GM21723 (cell line): Measurements from ENCODE around the gene PIK3R6.
"Not testable (repeated sequence)": the region's sequence is repeated elsewhere in the genome, so short reads cannot be mapped to it uniquely, and the experiment has no call there.

Experiments used
- ATAC-seq: cut with Tn5 transposase; IDR thresholded peaks from one replicate; pipeline ENCODE4 v1.9.1; 2021; ENCODE audit warnings: mild to moderate bottlenecking, moderate library complexity; ENCODE audit not compliant: unreplicated experiment

The PIK3R6 gene

GRCh38 chr17:8829036-8829941, 38.2 kb downstream of the PIK3R6 start:
- no peak for ATAC-seq

DNA sequence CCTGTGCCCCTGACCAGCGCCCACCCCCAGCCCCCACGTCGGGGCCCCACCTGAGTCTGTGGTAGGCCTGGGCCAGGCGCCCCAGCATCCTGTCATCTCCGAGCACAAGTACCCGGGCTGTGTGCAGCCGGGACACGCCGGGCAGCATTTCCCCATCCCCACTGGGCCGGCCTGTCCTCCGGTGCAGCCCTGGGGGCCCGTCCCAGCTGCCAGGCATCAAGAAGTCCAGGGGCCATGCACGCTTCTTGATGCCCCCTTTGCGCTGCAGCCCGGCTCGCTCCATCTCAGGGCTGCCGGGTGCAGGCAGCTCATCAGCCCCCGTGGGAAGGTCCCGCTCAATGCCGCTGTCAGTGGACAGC, 39.0 kb downstream of the PIK3R6 start:
- ATAC-seq = no peak

DNA sequence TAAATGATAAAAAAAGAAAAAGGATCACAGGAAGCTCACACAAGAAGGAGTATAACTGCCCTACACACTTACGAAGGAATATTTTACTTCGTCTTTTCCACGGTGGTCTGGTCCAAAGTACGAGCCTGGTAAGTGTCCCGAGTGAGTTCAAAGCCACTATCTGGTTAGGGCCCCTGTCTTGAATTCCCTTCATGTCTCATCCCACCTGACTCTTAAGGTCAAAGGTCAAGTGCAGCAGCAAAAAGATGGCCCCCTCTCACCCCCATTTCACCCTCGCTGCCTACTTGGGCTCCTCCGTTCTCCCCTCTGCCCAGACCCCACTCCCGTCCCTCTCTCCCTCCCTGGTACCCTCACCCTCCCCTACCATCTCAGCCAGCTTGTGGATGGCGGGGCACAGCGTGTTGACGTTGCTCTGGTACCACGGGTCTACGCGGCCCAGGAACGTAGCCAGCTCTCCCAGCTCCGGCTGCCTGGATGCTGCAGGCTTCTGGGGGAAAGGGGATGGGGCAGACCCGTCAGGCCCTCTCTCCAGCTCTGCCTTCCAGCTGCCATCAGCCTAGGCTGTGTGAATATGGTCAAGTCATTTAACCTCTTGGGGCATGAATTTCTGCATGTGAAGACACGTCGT, 40.6 kb downstream of the PIK3R6 start:
- no peak for ATAC-seq

- no peak for ATAC-seq
Observed at GRCh38 chr17:8825802-8826201, 41.7 kb downstream of the PIK3R6 start.

DNA sequence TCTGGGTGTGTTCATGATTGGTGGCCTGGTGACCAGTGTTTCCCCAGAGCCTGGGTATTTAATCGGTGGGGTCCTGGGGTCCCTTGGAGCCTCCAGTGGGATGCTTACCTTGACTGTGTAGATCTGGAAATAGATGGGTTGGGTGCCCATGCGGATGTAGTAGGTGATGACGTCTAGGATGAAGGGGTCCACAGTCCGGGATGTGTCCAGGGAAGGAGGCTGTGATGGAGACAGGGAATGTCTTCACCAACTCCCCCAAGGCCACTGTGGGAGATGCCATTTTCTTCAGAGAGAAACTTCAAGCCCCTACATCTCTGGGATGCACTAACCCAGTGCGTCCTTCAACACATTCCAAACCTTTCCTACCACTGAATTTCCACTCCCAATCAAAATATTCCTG, 44.2 kb downstream of the PIK3R6 start:
- no peak for ATAC-seq

DNA sequence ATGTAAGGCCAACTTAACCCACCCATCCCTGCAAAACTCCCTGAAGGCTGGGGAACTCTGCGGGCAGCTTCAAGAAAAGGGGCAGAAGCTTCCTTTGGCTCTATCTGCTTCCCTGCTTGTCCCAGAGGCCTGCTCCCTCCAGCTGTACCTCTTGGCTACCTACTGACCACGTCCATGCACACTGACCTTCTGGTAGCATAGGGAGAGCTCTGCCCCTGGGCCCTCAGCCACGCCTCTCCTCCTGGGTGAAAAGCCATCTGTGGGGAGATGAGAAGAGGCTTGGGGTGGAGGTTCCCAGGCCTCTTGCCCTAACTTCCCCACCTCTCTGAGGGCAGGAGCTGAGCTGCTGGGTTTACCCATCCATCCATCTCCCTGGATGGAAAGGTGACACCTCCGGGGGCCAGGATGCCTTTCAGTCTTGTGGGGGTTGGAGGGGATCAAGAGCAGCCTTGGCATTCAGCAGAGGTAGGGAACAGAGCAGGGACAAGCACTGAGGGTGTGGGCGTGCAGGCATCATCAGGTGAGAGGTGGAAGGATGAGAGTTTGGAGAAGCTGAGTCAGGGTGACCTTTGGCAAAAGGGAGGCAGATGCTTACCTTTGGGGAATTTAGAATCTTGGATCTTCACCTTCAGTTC, 45.0 kb downstream of the PIK3R6 start:
- no peak for ATAC-seq

GRCh38 chr17:8821446-8822105, 45.9 kb downstream of the PIK3R6 start:
- ATAC-seq = no peak

DNA sequence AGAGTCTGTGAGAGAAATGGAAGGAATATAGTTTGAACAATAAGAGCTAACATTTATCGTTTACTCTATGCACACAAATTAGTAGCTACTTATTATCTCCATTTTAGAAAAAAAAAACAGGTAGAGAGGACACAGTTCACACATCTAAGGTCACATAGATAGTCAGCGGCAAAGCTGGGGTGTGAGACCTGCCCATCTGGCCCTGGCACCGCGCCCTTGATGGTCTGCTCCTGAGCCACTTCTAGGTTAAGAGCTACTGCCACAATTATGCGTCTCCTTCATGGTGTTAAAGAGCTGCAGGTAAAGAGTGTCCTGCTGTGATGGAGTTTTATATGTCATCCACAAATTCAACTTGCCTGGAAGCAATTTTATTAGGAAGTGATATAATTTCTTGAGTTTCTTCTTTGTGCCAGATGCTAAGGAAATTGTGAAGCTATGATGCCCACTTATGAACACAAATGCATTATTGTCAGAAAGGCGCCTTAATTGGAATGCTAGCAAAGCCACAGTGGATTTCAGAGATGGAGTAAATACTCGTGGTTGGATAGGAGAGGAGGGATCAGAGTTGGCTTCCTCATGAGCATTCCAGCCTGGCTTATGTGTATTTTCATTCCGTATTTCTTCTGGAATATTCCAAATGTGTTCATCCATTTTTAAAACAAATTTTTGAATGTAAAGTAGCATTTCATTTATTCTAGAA, 47.0 kb downstream of the PIK3R6 start:
- no peak for ATAC-seq

DNA sequence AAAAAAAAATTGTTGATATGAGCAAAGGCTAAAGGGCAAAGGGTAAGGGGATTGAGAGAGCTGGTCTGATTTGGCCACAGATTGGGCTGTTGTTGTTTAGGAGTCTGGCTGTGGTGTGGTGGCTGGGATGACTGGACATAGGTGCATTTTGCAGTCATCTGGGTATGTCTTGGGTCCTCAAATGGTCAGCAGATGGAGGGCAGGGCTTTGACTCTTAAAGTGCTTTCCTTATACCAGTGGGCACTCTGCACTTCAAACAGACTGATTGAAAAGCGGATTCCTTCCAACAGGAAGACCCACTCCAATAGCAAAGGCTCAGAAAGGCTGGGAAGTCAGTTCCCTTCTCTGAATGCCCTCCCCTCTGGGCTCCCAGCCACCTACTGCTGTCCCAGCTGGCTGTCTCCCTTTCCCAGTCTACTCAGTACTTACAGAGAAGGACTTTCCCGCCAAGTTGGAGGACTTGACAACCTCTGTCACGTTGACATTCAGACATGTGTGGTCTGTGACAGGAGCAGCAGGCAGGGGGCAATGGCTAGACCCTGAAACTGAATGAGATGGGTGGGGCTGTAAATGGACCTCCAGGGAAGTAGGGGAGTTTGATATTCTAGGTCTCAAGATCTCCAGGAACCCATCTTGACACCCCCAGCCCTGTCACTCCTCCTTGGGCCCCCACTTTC, 48.7 kb downstream of the PIK3R6 start:
- no peak for ATAC-seq

DNA sequence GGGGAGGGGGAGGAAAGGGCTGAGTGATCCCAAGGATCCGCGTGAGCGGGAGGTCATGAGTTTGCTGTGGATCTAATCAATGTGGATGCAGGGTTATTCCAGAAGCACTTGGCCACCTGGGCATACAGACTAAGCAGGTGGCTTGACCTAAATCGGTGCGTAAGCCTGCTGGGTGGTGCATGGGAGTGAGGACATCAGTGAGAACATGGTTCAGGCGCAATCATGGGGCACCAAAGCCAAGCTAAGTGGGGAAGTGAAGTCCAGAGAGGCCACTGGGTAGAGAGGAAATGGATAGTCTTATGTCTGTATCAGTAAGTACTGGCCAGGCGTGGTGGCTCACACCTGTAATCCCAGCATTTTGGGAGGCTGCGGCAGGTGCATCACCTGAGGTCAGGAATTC, 49.4 kb downstream of the PIK3R6 start:
- ATAC-seq = no peak

DNA sequence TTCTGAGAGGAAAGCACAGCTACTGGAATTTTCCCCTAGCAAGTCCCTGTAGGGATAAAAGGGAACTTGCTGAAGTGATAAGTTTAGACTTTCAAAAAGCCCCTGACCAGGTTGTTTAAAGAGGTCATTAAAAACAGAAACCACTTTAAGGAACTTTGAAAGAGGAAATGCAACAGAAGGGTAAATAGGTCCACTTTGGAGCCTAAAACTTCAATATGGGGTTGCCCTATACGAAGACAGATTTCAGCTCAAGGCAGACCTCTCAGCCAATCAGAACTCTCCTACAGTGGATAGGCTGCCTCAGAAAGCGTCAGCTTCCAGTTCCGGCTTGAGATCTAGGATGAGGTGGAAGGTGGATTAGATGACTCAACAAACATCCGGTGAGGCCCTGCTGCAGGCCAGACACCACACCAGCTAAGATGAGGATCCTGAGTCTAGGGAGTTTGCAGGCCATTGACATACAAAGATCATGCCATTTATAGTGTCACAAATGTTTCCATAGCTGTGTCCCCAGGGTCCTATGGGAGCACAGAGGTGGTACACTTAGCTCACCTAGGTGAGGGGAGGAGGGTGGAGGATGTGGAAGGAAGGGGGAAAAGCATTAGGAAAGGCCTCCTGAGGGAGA, 60.4 kb downstream of the PIK3R6 start:
- peak; percentile 85 for ATAC-seq

DNA sequence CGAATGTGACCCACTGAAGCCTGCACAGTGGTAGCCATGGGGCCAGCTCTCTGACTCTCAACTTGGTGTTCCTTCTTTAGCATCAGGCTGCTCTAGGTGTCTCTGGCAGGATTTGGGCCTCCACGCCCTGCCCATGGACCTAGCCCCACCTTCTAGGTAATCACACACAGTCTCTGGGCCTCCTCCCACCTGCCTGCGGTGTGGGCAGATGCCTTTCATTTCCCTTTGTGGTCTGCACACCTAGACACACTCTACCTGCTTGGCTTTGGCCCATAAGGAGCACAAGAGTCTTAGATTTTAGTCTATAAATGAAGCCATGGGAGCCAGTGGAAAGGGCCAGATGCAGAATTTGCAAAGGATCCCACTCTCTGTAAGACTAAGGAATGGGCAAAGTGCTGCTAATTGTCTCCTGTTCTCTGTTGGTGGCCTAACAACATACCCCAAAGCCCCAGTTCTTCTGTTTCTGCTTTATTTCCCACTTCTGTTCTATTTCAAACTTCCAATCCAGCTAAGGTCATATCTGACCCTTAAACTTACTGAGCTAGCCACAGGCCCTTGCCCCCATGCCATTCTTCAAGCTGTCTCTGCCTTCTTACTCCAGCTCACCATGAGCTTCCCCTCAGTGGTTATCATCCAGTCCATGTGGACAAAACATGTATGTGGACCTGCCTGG, 61.1 kb downstream of the PIK3R6 start:
- ATAC-seq = no peak

DNA sequence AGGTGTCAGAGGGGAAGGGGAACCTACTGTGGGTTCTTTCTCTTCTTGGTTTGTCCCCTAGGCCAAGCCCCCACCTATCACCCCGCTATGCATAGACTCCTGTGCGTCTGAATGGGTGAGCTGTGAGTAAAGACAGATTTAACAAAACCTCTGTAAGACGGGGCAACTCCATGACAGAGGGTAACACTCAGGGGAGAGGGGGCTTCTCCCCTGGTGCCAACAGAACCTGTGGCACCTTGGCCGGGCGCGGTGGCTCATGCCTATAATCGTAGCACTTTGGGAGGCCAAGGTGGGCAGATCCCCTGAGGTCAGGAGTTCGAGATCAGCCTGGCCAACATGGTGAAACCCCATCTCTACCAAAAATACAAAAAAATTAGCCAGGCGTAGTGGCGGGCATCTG, 62.1 kb downstream of the PIK3R6 start:
- ATAC-seq = not testable (repeated sequence)

DNA sequence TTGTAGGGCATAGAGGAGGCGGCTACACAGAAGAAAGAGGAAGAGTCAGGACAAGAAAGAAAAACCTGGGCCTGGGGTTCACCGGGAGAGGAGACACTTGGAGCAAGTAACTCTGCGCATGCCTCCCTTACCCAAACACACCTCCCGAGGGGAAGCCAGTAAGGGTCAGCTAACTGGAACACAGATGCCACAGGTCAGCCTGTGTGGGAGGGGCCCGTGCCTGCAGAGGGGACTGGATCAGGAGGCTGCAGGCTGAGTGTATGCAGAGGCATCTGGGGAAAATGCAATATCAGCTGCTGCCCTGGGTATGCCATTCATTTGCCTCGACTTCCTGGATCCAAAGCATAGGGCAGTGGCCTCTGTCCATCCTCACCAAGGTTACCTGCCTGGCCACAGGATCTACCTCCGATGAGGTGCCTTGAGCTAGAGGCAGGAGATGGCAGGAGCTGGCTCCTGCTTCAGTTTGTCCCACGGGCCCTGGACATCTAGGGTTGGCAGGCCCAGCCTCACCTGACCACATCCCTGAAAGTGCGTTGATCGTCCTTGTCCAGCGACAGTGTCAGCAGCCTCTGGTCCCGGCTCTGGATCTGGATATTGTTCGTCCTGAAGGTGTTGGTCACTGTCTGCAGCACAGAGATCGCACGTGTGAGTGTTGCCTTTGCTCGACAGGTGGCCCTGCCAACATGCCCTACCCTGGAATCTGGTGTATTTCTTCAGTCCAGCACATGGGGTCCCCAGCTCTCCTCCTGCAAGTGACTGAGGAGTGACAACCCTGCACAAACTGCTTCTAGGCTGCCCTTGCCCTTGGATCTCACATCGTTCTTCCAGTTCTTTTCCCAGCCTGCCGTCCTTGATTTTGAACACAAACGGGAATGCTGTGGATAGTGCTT, 63.7 kb downstream of the PIK3R6 start:
- ATAC-seq = no peak

DNA sequence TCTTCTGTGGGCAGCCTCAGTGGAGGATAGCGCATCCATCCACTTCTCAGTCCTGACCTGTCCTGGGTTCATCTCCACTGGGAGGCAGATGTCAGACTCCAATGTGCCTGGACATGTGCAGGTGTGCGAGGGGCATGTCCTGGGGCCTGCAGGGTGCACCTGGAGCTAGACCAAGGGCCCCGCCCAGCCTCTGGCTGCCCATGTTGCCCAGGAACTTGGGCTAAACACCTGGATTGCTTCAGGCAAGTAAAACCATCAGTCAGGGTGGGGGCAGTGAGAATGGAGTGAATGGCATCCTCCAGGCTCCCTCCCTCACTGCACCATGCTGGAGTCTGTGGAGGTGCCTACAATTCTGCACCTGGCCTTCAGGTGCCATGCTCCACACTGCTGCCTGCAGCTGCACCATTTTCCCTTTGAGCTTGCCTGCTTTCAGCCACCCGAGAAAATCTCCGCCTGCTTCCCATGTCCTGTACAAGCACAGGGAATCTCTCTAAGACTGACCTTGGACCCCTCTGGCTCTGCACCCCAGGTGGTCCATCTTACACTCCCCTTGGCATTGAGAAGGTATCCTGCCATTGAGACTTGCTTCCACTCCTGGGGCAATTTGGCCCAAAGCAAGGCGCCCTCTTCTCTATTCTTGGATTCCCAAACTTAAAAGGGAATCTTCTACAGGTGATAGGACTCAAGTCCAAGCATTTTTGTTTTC, 66.2 kb downstream of the PIK3R6 start:
- no peak for ATAC-seq

DNA sequence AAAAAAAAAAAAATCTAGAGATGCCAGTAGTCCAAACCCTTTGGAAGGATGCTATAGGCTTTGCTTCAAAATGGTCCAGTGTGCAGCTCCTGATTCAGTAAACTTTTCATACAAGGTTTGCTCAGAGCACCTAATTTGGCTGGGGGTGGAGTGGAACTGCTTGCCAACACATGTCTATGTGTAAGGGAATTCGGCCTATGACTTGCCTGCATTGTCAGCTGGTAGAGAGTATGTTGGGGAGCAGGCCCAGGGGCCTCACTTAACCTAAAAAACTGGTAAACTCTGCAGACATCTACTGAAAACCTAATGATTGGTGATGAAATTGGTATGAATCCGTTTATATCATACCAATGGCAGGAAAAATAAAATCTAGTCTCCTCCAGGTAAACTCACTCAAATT, 66.8 kb downstream of the PIK3R6 start:
- ATAC-seq = no peak

DNA sequence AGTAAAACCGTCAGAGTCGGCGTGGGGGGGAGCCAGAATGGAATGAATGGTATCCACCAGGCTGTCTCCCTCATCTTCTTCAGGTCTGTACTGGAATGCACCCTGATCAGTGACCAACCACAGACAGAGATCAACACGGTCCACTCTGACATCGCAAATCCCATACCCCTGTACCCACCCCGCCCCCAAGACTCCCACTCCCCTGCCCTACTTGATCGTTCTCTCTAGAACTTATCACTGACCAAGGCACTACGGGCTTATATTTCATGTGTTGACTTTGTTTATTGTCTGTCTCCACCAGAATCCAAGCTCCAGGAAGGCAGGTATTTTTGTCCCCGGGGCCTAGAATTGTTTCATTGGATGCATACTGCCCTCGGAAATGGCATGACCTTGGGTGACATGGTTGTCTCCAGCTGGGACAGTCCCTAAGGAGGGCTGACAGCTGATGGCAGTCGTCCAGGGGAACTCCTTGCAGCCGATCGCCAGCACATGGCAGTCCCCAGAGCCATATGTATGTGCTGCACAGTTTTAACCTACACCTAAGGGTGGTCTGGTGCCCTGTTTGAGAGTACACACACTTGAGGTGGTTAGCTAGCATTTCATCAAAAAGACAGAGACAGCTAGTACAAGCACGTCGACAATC, 67.8 kb downstream of the PIK3R6 start:
- no peak for ATAC-seq
